Neutrophil (primary cell): Measurements from ENCODE around the gene RASD2.

ENCODE experiments used
- H3K27ac ChIP-seq: fragments of 200-600 bp; sonication (generic); 2 replicates; pipeline ENCODE4 v1.5.1; 2016; ENCODE audit warnings: mild to moderate bottlenecking, moderate library complexity
- H3K27me3 ChIP-seq: fragments of 200-600 bp; sonication (generic); 2 replicates; pipeline ENCODE4 v1.6.0; 2016; ENCODE audit warnings: mild to moderate bottlenecking
- H3K36me3 ChIP-seq: fragments of 200-600 bp; sonication (generic); 2 replicates; pipeline ENCODE4 v1.5.1; 2017
- H3K4me1 ChIP-seq, 2 experiments: fragments of 200-600 bp in 1 of 2; sonication (generic) in 1 of 2; 1 replicate in 1 of 2; 2 replicates in 1 of 2; pipeline versions ENCODE4 v1.5.1 to v1.6.1; 2013 to 2016; ENCODE audit warnings: low read depth in 1 of 2, low read length in 1 of 2, mild to moderate bottlenecking in 1 of 2, moderate library complexity in 1 of 2; ENCODE audit not compliant: control insufficient read depth in 1 of 2, insufficient read depth in 1 of 2
- H3K4me3 ChIP-seq, 2 experiments: fragments of 200-600 bp in 1 of 2; sonication (generic) in 1 of 2; 1 replicate in 1 of 2; 2 replicates in 1 of 2; pipeline ENCODE4 v1.5.1; 2013 to 2016; ENCODE audit warnings: low read depth in 1 of 2, low read length in 1 of 2, mild to moderate bottlenecking in 1 of 2, moderate library complexity in 1 of 2
- H3K9me3 ChIP-seq: fragments of 200-600 bp; sonication (generic); 2 replicates; pipeline ENCODE4 v1.5.1; 2016
- CTCF ChIP-seq: fragments of 200-600 bp; sonication (generic); IDR thresholded peaks from 2 replicates; pipeline ENCODE4 v1.5.1; 2016; ENCODE audit warnings: antibody characterized with exemption

Gene RASD2

GRCh38 chr22:35578836-35579575, 38.4 kb downstream of the RASD2 start:
- H3K9me3 ChIP-seq = no peaks in the 10 kb centered on the region
- TF ChIP-seq CTCF = no peak
- H3K4me3 ChIP-seq = no peak overlapping the region
- peaks cover 8% of the 10 kb centered on the region for H3K27me3 ChIP-seq
- no peaks in the 10 kb centered on the region for H3K36me3 ChIP-seq
- H3K4me1 ChIP-seq = peaks cover 7 to 8% of the 10 kb centered on the region in 2 experiments
- no peak overlapping the region for H3K27ac ChIP-seq

DNA sequence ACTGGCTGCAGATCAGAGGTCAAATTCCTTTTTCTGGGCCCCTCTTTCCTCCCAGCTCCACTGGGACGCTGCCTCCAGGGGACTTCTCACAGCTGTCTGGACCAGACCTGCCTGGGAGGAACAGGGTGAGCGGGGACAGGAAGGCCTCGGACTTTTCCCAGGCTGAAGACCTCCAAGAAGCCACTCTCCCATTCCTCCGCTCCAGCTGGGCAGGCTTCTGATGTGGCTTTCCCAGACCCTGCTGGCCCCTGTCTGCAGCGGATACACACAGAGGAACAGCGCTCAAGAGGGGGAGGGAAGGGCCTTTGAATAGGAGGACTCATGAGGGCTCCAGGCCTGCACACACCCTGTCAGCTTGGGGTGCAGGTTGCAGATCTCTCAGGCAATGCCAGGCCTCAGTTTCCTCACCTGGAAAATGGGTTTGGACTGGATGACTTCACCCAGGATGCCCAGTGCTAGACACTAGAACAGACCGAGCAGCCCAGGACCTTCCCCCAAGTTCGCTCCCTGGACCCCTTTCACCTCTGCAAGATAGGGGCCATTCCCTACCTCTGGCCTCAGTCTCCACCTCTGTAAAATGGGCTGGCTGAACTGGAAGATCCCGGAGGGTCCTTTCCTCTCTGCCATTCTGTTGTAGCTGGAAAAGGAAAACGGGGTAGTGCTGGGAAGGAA, 39.9 kb downstream of the RASD2 start:
- Histone ChIP-seq H3K9me3 (no peaks in the 10 kb centered on the region), H3K36me3 (no peaks in the 10 kb centered on the region), H3K4me1 (peaks cover 7 to 8% of the 10 kb centered on the region in 2 experiments), H3K27me3 (peaks cover 2% of the 10 kb centered on the region), H3K4me3 (no peak overlapping the region), H3K27ac (no peak overlapping the region)
- no peak for TF ChIP-seq CTCF

DNA sequence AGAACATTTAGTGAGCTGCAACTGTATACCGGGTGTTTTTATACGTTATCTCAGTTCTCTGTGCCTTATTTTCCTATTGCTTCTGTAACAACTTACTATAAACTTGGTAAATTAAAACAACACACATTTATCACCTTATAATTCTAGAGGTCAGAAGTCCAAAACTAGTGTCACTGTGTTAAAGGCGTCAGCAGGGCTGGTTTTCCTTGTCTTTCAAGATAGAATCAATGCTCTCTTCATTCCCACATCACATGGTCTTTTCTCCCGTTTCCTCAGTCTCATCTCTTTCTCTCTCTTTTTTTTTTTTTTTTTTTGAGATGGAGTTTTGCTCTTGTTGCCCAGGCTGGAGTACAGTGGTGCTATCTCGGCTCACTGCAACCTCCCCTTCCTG, 40.4 kb downstream of the RASD2 start:
- no peak overlapping the region for H3K4me3 ChIP-seq
- TF ChIP-seq CTCF = no peak

GRCh38 chr22:35582218-35582860, 41.7 kb downstream of the RASD2 start:
- H3K4me3 ChIP-seq = no peak overlapping the region
- no peak overlapping the region for H3K27ac ChIP-seq
- H3K27me3 ChIP-seq = no peaks in the 10 kb centered on the region
- no peak for TF ChIP-seq CTCF
- H3K36me3 ChIP-seq = no peaks in the 10 kb centered on the region
- no peaks in the 10 kb centered on the region for H3K9me3 ChIP-seq
- H3K4me1 ChIP-seq = peaks cover 7 to 8% of the 10 kb centered on the region in 2 experiments

More for the DNA sequence above, 40.4 kb downstream of the RASD2 start:
- no peaks in the 10 kb centered on the region for H3K9me3 ChIP-seq
- H3K27me3 ChIP-seq = no peaks in the 10 kb centered on the region
- H3K27ac ChIP-seq = no peak overlapping the region
- H3K4me1 ChIP-seq = peaks cover 7 to 8% of the 10 kb centered on the region in 2 experiments
- no peaks in the 10 kb centered on the region for H3K36me3 ChIP-seq

DNA sequence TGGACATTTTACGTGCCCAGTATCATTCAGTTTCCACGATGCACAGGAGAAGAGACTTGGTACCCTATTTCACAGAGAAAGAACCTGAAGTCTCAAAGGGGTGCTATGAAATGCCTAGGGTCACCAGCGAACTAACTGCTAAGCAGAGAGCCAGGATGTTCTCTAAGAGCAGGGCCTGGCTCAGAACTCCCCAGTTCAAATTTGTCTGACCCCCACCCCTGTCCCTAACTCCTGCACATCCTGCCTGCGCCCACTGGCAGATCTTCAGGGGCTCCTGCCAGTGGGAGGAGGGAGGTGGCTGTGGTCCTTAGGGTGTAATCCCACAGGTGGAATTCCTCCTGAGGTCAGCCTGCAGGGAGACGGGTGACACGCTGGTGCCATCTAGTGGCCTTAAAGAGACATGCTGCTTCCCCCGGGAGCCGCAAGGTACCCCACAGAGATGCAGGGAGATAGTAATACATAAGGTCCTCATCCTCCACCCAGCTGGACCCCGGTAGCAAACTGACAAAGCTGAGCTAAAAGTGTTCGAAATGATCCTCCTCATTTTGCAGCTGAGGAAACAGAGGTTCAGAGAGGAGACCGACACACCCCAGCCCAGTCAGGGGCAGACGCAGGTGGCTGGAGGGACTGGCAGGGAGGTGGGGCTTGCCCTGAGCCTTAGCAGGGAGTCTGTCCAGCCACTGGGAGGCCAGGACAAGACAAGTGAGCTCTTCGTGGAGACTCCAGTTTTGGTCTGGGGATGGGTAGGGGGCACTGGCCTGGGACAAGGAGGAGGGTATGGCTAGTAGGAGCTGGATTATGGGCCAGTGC, 42.4 kb downstream of the RASD2 start:
- Histone ChIP-seq H3K36me3 (no peaks in the 10 kb centered on the region), H3K4me1 (peaks cover 7 to 8% of the 10 kb centered on the region in 2 experiments), H3K4me3 (no peak overlapping the region), H3K27ac (no peak overlapping the region), H3K27me3 (no peaks in the 10 kb centered on the region), H3K9me3 (no peaks in the 10 kb centered on the region)
- peak; percentile 84 for TF ChIP-seq CTCF
